Activated B cell treated with CpG ODN at 0.5 μM for 24 hours (primary cell): ENCODE data around the gene DFFB. TPM values are rescaled to one million over a fixed set of nuclear protein-coding genes. Genes with fewer than 3 reads are reported as not detected.

ENCODE experiments used
- ATAC-seq: fragments of 200-7000 bp; cut with Tn5 transposase; one replicate; pipeline ENCODE4 v1.10.0; 2021; ENCODE audit warnings: low read depth, mild to moderate bottlenecking, moderate library complexity
- CTCF ChIA-PET: fragments of 350-600 bp; sonication (Branson Sonifier 250); formaldehyde crosslinking; loops from one replicate; lab custom pipeline; 2021; ENCODE audit warnings: antibody characterized with exemption; lab: Charles Lee
- POLR2A ChIA-PET: fragments of 350-600 bp; sonication (Branson Sonifier 250); formaldehyde crosslinking; loops from one replicate; lab custom pipeline; 2021; ENCODE audit warnings: antibody characterized with exemption; lab: Charles Lee
- DNase-seq: peaks from one replicate; pipeline ENCODE4 v3.0.0; 2022
- H3K27ac Mint-ChIP-seq: one replicate; pipeline ENCODE4 v1.8.0; 2020; ENCODE audit warnings: mixed read lengths
- H3K27me3 Mint-ChIP-seq: one replicate; pipeline ENCODE4 v1.8.0; 2021; ENCODE audit warnings: mixed read lengths
- H3K36me3 Mint-ChIP-seq: one replicate; pipeline ENCODE4 v1.8.0; 2021; ENCODE audit warnings: low read depth, mixed read lengths
- H3K4me1 Mint-ChIP-seq: one replicate; pipeline ENCODE4 v1.8.0; 2021; ENCODE audit warnings: mixed read lengths
- H3K4me3 Mint-ChIP-seq: one replicate; pipeline ENCODE4 v1.8.0; 2020; ENCODE audit warnings: mild to moderate bottlenecking, mixed read lengths
- H3K9me3 Mint-ChIP-seq: one replicate; pipeline ENCODE4 v1.8.0; 2020; ENCODE audit warnings: mixed read lengths
- CTCF ChIP-seq: fragments of 200-600 bp; IDR thresholded peaks from one replicate; pipeline ENCODE4 v1.8.0; 2022; ENCODE audit warnings: antibody characterized with exemption, mild to moderate bottlenecking
- intact Hi-C: fragments of 100-400 bp; cut with micrococcal nuclease; formaldehyde crosslinking; loops from one replicate; pipeline ENCODE4 v1.15.1; 2024
- total RNA-seq: library from RNA; stranded (reverse); gene quantifications from 2 replicates; pipeline ENCODE4 v1.2.3, GENCODE V29; 2022

Gene DFFB
- total RNA-seq, 1 donor from 2014 or later = 10.5 TPM

- peaks cover 8% of the 10 kb centered on the region for H3K36me3 Mint-ChIP-seq
- H3K9me3 Mint-ChIP-seq = no peaks in the 10 kb centered on the region
- no peaks in the 10 kb centered on the region for H3K27me3 Mint-ChIP-seq
- peaks cover 31% of the 10 kb centered on the region for H3K4me1 Mint-ChIP-seq
- ATAC-seq (no peak), DNase-seq (no peak)
- ChIA-PET POLR2A (interaction anchor here (1.8 to 2.0 kb wide), 2 partner anchors 43 to 62 kb away, joined by 5 to 20 read pairs; partner anchors contain the start of genes C1orf174 and LRRC47), CTCF (interaction anchor here (0.8 to 1.1 kb wide), 2 partner anchors 15 to 42 kb away, joined by 3 to 5 read pairs; partner anchors contain the start of gene C1orf174)
- intact Hi-C loops = loop anchor here (1.0 to 2.0 kb wide), 3 partner anchors 43 to 327 kb away; partner anchors contain the start of genes C1orf174 and LRRC47
- TF ChIP-seq CTCF = no peak
- H3K4me3 Mint-ChIP-seq = peak overlapping the region; percentile 95
- H3K27ac Mint-ChIP-seq = peak overlapping the region; percentile 86
Observed at GRCh38 chr1:3857791-3858129, 484 bp downstream of the DFFB start.

GRCh38 chr1:3858231-3858981 is 1.1 kb downstream of the DFFB start:
- no peak for DNase-seq
- Mint-ChIP-seq H3K27ac (no peak overlapping the region), H3K4me1 (peaks cover 31% of the 10 kb centered on the region), H3K9me3 (no peaks in the 10 kb centered on the region), H3K4me3 (peak overlapping the region; percentile 95), H3K27me3 (no peaks in the 10 kb centered on the region), H3K36me3 (peaks cover 9% of the 10 kb centered on the region)
- intact Hi-C loops = no loop called here
- ATAC-seq = no peak
- ChIA-PET CTCF (interaction anchor here (1.1 kb wide), 1 partner anchor 41 kb away, joined by 5 read pairs; the partner anchor contains the start of gene C1orf174), POLR2A (interaction anchor here (1.8 to 2.0 kb wide), 2 partner anchors 42 to 63 kb away, joined by 5 to 20 read pairs; partner anchors contain the start of genes C1orf174 and LRRC47)
- no peak for TF ChIP-seq CTCF

- ChIA-PET CTCF (no interaction called here), POLR2A (no interaction called here)
- TF ChIP-seq CTCF = no peak
- no peak overlapping the region for H3K27ac Mint-ChIP-seq
- peaks cover 34% of the 10 kb centered on the region for H3K36me3 Mint-ChIP-seq
- H3K9me3 Mint-ChIP-seq = no peaks in the 10 kb centered on the region
- intact Hi-C loops = no loop called here
- H3K4me3 Mint-ChIP-seq = no peak overlapping the region
- peaks cover 10% of the 10 kb centered on the region for H3K4me1 Mint-ChIP-seq
- DNase-seq (no peak), ATAC-seq (no peak)
- no peaks in the 10 kb centered on the region for H3K27me3 Mint-ChIP-seq
Observed at GRCh38 chr1:3863231-3863935, 6.1 kb downstream of the DFFB start.

GRCh38 chr1:3864884-3865283 is 7.6 kb downstream of the DFFB start:
- TF ChIP-seq CTCF = no peak
- intact Hi-C loops = no loop called here
- POLR2A ChIA-PET = no interaction called here
- no peak for DNase-seq
- H3K36me3 Mint-ChIP-seq = peaks cover 44% of the 10 kb centered on the region
- no peak overlapping the region for H3K4me3 Mint-ChIP-seq
- no peaks in the 10 kb centered on the region for H3K27me3 Mint-ChIP-seq
- H3K27ac Mint-ChIP-seq = no peak overlapping the region
- CTCF ChIA-PET = no interaction called here
- no peaks in the 10 kb centered on the region for H3K4me1 Mint-ChIP-seq
- no peak for ATAC-seq
- no peaks in the 10 kb centered on the region for H3K9me3 Mint-ChIP-seq

GRCh38 chr1:3865606-3866160 is 8.4 kb downstream of the DFFB start:
- intact Hi-C loops = no loop called here
- Mint-ChIP-seq H3K27ac (no peak overlapping the region), H3K27me3 (no peaks in the 10 kb centered on the region), H3K9me3 (no peaks in the 10 kb centered on the region), H3K4me3 (no peak overlapping the region), H3K4me1 (no peaks in the 10 kb centered on the region), H3K36me3 (peaks cover 48% of the 10 kb centered on the region)
- CTCF ChIA-PET = no interaction called here
- POLR2A ChIA-PET = no interaction called here
- no peak for DNase-seq
- TF ChIP-seq CTCF = no peak
- ATAC-seq = no peak
